K562 (cell line): ENCODE results near the gene KRT26. TPM values are rescaled to one million over a fixed set of nuclear protein-coding genes. Genes with fewer than 3 reads are reported as not detected.

Source experiments
- ATAC-seq: fragments of 200-7000 bp; cut with Tn5 transposase; 3 replicates; pipeline ENCODE4 v1.9.1; 2020; ENCODE audit warnings: moderate library complexity
- BruUV-seq: library from RNA; stranded (reverse); fragments of 400-500 nt; replicated peaks from 2 replicates; lab custom pipeline; 2021; lab: Mats Ljungman, UMichigan
- CTCF ChIA-PET: fragments of 300-600 bp; formaldehyde crosslinking; extraction: SDS; loops from one replicate; lab custom pipeline; 2021; ENCODE audit warnings: low intra/inter-chr PET ratio; lab: Yijun Ruan, JAX
- POLR2A ChIA-PET: fragments of 300-600, 350-650 bp; sonication (Branson Sonifier 250); formaldehyde crosslinking; extraction: SDS; loops from one replicate; lab custom pipeline; 2021; ENCODE audit warnings: antibody characterized with exemption, inconsistent platforms; lab: Yijun Ruan, JAX
- DNase-seq, 4 experiments: peaks; one replicate each; pipeline versions ENCODE4 v3.0.0 to v3.0.0-alpha.2; 2011 to 2018; ENCODE audit warnings: low spot score in 3 of 4, mixed read lengths in 3 of 4; ENCODE audit errors: extremely low read depth in 1 of 4
- FAIRE-seq: peaks from 2 replicates; lab custom pipeline; 2011; peaks lifted over from hg19 to GRCh38; lab: Jason Lieb, UNC
- H2AFZ ChIP-seq: 2 replicates; pipeline ENCODE4 v1.6.0; 2011; ENCODE audit warnings: low read depth, low read length, control low read depth, inconsistent platforms
- H3K27ac ChIP-seq: fragments of 200-600 bp; 3 replicates; pipeline ENCODE4 v1.8.0; 2011; ENCODE audit warnings: low read depth, mild to moderate bottlenecking, control low read depth, inconsistent platforms, low read length, moderate library complexity, mixed read lengths; ENCODE audit errors: extremely low read depth
- H3K27me3 ChIP-seq, 2 experiments: fragments of 300-600 bp in 1 of 2; 2 replicates in 1 of 2; 3 replicates in 1 of 2; pipeline versions ENCODE4 v1.6.0 to v1.8.0; 2011; ENCODE audit warnings: inconsistent platforms in 2 of 2, low read length in 2 of 2, mild to moderate bottlenecking in 1 of 2, mixed read lengths in 1 of 2, moderate library complexity in 1 of 2; ENCODE audit not compliant: control insufficient read depth in 2 of 2, insufficient read depth in 2 of 2
- H3K36me3 ChIP-seq: fragments of 300-600 bp; 3 replicates; pipeline ENCODE4 v1.8.0; 2011; ENCODE audit warnings: mild to moderate bottlenecking, low read length, inconsistent platforms; ENCODE audit not compliant: control insufficient read depth, insufficient read depth
- H3K4me1 ChIP-seq, 2 experiments: fragments of 200-600 bp in 1 of 2; replicated peaks in 1 of 2; 2 replicates in 1 of 2; 3 replicates in 1 of 2; pipeline versions ENCODE4 v1.5.1 to v1.8.0; 2011; ENCODE audit warnings: inconsistent platforms in 2 of 2, low read length in 2 of 2, mild to moderate bottlenecking in 1 of 2, mixed read lengths in 1 of 2, moderate library complexity in 1 of 2; ENCODE audit not compliant: control insufficient read depth in 2 of 2, insufficient read depth in 2 of 2
- H3K4me2 ChIP-seq: 2 replicates; pipeline ENCODE4 v1.6.1; 2011; ENCODE audit warnings: low read length, control low read depth, inconsistent platforms, mixed read lengths; ENCODE audit not compliant: insufficient read depth
- H3K4me3 ChIP-seq: fragments of 200-600 bp; sonication (generic), shearing (Covaris generic); 2 replicates; pipeline ENCODE4 v1.5.1; 2016; ENCODE audit warnings: control low read depth, inconsistent platforms
- H3K79me2 ChIP-seq: fragments of 200-600 bp; 3 replicates; pipeline ENCODE4 v1.8.0; 2011; ENCODE audit warnings: low read length, inconsistent platforms; ENCODE audit not compliant: control insufficient read depth, insufficient read depth
- H3K9ac ChIP-seq, 2 experiments: 2 replicates each; pipeline versions ENCODE4 v1.6.0 to v1.6.1; 2011; ENCODE audit warnings: low read depth in 2 of 2, low read length in 2 of 2, control low read depth in 1 of 2, inconsistent platforms in 1 of 2, mild to moderate bottlenecking in 1 of 2, mixed read lengths in 1 of 2; ENCODE audit not compliant: insufficient read depth in 1 of 2
- H3K9me1 ChIP-seq: one replicate; pipeline ENCODE4 v1.6.0; 2011; ENCODE audit warnings: inconsistent platforms, mild to moderate bottlenecking, low read length, moderate library complexity; ENCODE audit not compliant: control insufficient read depth, insufficient read depth
- H3K9me3 ChIP-seq: replicated peaks from 2 replicates; pipeline ENCODE4 v1.5.1; 2011; ENCODE audit warnings: low read depth, low read length, inconsistent platforms; ENCODE audit not compliant: control insufficient read depth, insufficient read depth
- H4K20me1 ChIP-seq: replicated peaks from 2 replicates; pipeline ENCODE4 v1.6.1; 2011; ENCODE audit warnings: low read length, inconsistent platforms, mixed read lengths; ENCODE audit not compliant: control insufficient read depth, insufficient read depth
- CEBPG ChIP-seq, 3 experiments: fragments of 200-800 bp in 1 of 3; sonication (Bioruptor generic) in 1 of 3; sonication (generic) in 1 of 3; formaldehyde crosslinking in 1 of 3; IDR thresholded peaks in 2 of 3; conservative IDR thresholded peaks in 1 of 3; 2 replicates each; pipeline versions ENCODE4 v1.6.1 to v1.8.0; 2016 to 2022; ENCODE audit warnings: missing compliant biosample characterization in 2 of 3, missing genetic modification characterization in 2 of 3, mild to moderate bottlenecking in 1 of 3, missing genetic modification reagents in 1 of 3
- RAD21 ChIP-seq, 2 experiments: fragments of 250-450 bp in 1 of 2; fragments of 450-650 bp in 1 of 2; sonication (Bioruptor Pico) in 1 of 2; formaldehyde crosslinking in 1 of 2; IDR thresholded peaks in 1 of 2; conservative IDR thresholded peaks in 1 of 2; 2 replicates each; pipeline versions ENCODE4 v1.4.0 to v1.8.0; 2020 to 2022; ENCODE audit warnings: mild to moderate bottlenecking in 2 of 2, moderate library complexity in 1 of 2
- THRA ChIP-seq: fragments of 450-650 bp; IDR thresholded peaks from 2 replicates; pipeline ENCODE4 v1.6.1; 2017; ENCODE audit warnings: mild to moderate bottlenecking, moderate library complexity
- ZBTB1 ChIP-seq: sonication (generic); formaldehyde crosslinking; IDR thresholded peaks from 2 replicates; pipeline ENCODE4 v1.8.1; 2023; ENCODE audit warnings: missing genetic modification reagents, low read depth, mild to moderate bottlenecking, borderline replicate concordance
- ZNF584 ChIP-seq: fragments of 200-800 bp; sonication (Bioruptor generic); IDR thresholded peaks from 2 replicates; pipeline ENCODE4 v1.6.1; 2016; ENCODE audit warnings: low read depth, mild to moderate bottlenecking, missing genetic modification characterization, missing compliant biosample characterization
- ZNF778 ChIP-seq: fragments of 450-650 bp; formaldehyde crosslinking; IDR thresholded peaks from 2 replicates; pipeline ENCODE4 v1.4.0; 2020; ENCODE audit warnings: mild to moderate bottlenecking, moderate library complexity
- WGBS: fragments of 100-300 bp; shearing (Covaris generic); methylation state at CpG from one replicate; pipeline ENCODE4 v1.1.6; 2016; ENCODE audit warnings: low coverage, mixed read lengths; ENCODE audit not compliant: insufficient coverage; ENCODE audit errors: missing lambda C conversion rate; 5-methylcytosine and 5-hydroxymethylcytosine counted together
- in situ Hi-C: fragments of 300-500 bp; cut with MboI; formaldehyde crosslinking; loops from 4 replicates; pipeline ENCODE4 v1.15.0; 2018; ENCODE audit warnings: inconsistent platforms, mixed read lengths
- intact Hi-C: fragments of 100-400 bp; cut with micrococcal nuclease; formaldehyde crosslinking; loops from 2 replicates; pipeline ENCODE4 v1.14.2; 2022
- polyA plus RNA-seq, 8 experiments: library from polyadenylated mRNA; depleted of rRNA in 4 of 8; stranded (reverse) in 5 of 8; unstranded in 3 of 8; fragments of >200 nt; fragmentation: Nextera tagmentation in 2 of 8; fragmentation: Illumina TruSeq in 1 of 8; extraction: Ambion mirVana in 2 of 8; extraction: Trizol in 1 of 8; gene quantifications; 2 replicates each; pipeline versions ENCODE4 v1.2.1 to v1.2.3, GENCODE V29; 2011 to 2014; ENCODE audit warnings: inconsistent platforms in 1 of 8, missing spikeins in 1 of 8
- total RNA-seq, 7 experiments: library from RNA; depleted of rRNA in 6 of 7; stranded (reverse); fragments of >200 nt in 6 of 7; fragmentation: Illumina TruSeq in 2 of 7; extraction: Trizol in 2 of 7; gene quantifications; 2 replicates each; pipeline versions ENCODE4 v1.2.1 to v1.2.3, GENCODE V29; 2011 to 2021; ENCODE audit warnings: low replicate concordance in 1 of 7

KRT26 gene
- total and polyA plus RNA-seq, 9 of the 15 experiments (the other 6 are each of a cell fraction or from before 2014, with no cell fraction given) = not detected

- no peaks in the 10 kb centered on the region for H3K36me3 ChIP-seq
Observed at GRCh38 chr17:40727447-40728231, 44.4 kb downstream of the KRT26 start.

More at GRCh38 chr17:40727447-40728231, 44.4 kb downstream of the KRT26 start:
- intact Hi-C loops = no loop called here
- Histone ChIP-seq H2AFZ (no peak overlapping the region), H4K20me1 (no peaks in the 10 kb centered on the region), H3K9me3 (no peaks in the 10 kb centered on the region), H3K4me1 (no peaks in the 10 kb centered on the region), H3K27me3 (0 out of 5 replicates have a peak, but pooled peaks cover 0 to 4% of the 10 kb centered on the region in 2 experiments), H3K27ac (no peak overlapping the region), H3K4me3 (no peak overlapping the region), H3K9me1 (no peaks in the 10 kb centered on the region), H3K79me2 (no peaks in the 10 kb centered on the region), H3K4me2 (no peak overlapping the region), H3K9ac (no peak overlapping the region)
- no peak for TF ChIP-seq CEBPG (CRISPR knock-in tag; IDR thresholded peaks at IDR 0.05)
- peak; percentile 28 to 57; a peak in 2 of 4 replicates for TF ChIP-seq CEBPG (tag; conservative IDR thresholded peaks at IDR 0.05 in 1 of 2, IDR thresholded peaks at IDR 0.05 in 1 of 2)
- TF ChIP-seq THRA = no peak
- no peak for TF ChIP-seq ZBTB1 (CRISPR knock-in tag)
- TF ChIP-seq ZNF584 (CRISPR knock-in tag) = 0 out of 2 replicates have a peak, but pooled peaks have one; percentile 35
- no peak for TF ChIP-seq ZNF778 (CRISPR knock-in tag)
- TF ChIP-seq RAD21 (CRISPR knock-in tag; conservative IDR thresholded peaks at IDR 0.05 in 1 of 2, IDR thresholded peaks at IDR 0.05 in 1 of 2) = no peak
- WGBS = 25% methylated on average over 8 of the region's 8 CpGs
- ChIA-PET POLR2A (interaction anchor here (0.6 to 1.0 kb wide), 3 partner anchors 13 to 18 kb away, joined by 3 to 4 read pairs (median 3); no protein-coding TSS in a partner anchor), CTCF (no interaction called here)
- no peak for ATAC-seq
- no peak for FAIRE-seq
- in situ Hi-C loops = no loop called here
- BruUV-seq = no TSS peak
- DNase-seq = no peak
